C1 segment of cervical spinal cord (tissue), 14 donors: ENCODE results near the gene CUL9.

Experiments
- DNase-seq, 14 donors: peaks; one replicate each; lab custom pipeline; 2025; lab: John Stamatoyannopoulos, UW

CUL9 gene

DNA sequence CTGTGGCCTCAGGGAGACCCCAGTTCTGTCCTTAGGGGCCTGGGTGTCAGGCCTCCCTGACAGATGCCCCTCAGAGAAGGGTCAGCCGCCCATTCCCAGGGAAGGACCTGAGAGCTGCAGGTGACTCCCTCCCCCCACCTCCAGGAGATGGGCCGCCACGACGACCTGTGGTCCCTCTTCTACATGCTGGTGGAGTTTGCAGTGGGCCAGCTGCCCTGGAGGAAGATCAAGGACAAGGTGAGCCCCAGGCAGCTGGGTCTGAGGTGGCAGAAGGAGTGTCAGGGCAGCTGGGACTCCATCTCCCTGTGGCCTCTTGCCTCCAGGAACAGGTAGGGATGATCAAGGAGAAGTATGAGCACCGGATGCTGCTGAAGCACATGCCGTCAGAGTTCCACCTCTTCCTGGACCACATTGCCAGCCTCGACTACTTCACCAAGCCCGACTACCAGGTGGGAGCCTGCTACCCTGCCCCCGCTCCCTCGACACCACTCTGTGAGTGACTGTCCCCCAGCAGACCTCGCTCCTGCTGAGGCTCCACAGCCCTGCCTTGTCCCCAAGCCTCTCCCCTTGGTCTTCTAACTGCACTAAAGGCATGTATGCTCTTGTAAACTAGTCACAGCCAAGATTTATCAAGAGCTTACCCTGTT is 73.5 kb downstream of the CUL9 start:
- no peak for DNase-seq

DNA sequence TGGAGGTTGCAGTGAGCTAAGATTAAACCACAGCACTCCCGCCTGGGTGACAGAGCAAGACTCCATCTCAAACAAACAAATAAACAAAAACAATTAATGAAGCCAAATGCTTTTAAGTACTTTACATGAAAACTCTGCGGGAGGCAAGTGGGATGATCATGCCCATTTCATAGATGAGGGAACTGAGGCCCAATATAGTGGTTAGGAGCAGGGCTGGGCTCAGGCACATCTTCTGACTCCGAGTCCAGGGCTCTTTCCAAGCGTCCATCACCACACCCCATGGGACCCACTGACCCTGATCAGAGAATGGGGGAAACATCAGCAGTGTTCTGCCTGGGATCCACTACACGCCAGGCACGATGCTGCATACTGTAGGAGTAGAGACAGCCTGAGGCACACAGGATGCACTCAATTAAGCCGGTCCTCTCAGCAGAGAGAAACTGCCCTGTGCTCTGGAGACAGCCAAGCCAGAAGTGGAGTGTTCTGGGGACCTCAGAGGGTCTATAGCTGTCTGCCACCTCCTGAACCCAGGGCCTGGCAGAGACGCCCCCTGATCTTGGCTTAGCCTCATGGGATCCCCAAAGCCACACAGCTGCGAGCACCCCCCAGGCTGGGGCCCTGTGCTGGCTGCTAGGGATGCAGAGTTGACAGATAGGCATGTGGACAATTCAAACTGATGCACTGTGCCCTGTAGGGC is 74.8 kb downstream of the CUL9 start:
- DNase-seq, result no peak

DNA sequence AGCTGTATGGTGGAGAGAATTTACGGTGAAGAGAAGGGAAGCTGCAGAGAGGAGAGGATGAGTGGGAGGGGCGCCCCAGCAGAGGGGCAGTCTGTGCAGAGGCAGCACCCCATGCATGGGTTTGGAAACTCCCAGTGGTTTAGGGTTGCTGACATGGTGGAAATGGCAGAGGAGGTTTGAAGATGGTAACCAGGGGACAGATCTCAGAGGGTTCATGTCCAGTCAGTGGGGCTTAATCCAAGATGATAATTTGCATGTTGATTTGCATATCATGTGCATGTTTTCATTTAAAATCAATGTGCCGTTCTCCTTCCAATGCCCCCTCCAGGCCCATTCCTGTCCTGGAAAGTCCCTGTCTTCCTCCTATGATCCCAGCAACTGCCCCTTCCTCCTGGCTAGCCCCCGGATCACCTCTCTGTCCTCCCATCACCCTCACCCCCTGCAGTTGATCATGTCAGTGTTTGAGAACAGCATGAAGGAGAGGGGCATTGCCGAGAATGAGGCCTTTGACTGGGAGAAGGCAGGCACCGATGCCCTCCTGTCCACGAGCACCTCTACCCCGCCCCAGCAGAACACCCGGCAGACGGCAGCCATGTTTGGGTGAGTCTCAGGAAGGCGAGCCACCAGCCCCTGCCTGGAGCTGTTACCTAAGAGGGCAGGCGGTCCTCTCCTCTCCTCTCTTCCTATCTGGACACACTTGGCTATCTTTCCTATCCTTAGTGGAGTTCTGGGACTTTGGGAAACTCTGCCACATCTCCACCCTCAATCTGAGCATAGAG is 75.6 kb downstream of the CUL9 start:
- DNase-seq, result no peak

DNA sequence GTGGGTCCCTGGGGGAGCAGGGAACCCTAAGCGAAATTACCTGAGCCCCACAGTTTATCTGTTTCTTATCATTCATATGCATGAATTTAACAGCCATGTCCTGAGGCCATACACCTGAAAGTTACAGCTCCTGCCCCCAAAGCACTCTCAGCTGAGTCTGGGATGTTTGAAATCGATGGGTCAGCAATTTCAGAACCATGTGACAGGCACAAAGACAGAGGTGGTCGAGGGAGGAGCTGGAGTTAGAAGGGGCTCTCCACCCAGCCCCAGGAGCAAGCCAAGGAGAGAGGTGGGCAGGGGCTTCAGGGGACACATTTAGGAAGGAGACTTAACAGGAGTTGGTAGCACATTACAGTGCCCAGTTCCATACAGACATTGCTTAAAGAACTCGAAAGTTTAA is 76.2 kb downstream of the CUL9 start:
- no peak for DNase-seq

DNA sequence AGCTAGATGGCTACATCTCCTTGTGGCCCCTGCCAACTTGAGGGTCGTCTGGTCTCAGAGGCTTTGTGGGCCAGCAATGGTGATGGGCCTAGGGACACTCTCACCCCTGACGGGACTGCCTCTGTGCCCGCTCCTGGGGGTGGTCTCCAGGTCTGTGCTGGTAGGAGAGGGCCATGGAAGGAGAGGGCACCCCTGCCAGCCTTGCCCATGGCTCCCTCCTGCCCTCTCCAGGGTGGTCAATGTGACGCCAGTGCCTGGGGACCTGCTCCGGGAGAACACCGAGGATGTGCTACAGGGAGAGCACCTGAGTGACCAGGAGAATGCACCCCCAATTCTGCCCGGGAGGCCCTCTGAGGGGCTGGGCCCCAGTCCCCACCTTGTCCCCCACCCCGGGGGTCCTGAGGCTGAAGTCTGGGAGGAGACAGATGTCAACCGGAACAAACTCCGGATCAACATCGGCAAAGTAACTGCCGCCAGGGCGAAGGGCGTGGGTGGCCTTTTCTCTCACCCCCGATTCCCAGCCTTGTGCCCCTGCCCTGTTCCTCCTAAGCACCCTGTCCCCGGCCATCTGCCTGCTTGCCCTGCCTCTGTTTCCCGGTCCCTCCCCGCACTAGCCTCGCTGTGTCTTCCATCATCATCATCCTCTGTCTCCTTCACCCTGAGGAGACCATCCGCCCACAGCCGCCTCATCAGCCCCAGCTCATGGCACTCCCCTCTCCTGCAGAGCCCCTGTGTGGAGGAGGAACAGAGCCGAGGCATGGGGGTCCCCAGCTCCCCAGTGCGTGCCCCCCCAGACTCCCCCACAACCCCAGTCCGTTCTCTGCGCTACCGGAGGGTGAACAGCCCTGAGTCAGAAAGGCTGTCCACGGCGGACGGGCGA is 77.1 kb downstream of the CUL9 start:
- no peak for DNase-seq

DNA sequence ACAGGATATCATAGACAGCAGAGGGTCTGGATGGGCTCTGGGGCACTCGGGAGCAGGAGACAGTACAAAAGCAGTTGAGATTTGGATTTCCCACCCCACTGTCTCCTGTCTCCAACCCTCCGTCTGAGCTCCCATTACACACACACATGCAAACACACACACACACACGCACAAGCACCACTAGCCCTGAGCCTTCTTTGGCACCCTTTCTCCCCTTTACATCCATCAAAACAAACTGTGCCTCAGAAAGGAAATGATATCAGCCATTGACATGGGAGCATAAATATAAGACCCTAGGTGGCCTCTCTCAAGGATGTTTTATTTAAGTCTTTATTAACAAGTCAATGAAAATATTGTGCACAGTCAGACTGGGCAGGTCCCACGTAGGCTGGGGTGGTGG is 78.8 kb downstream of the CUL9 start:
- no peak for DNase-seq

DNA sequence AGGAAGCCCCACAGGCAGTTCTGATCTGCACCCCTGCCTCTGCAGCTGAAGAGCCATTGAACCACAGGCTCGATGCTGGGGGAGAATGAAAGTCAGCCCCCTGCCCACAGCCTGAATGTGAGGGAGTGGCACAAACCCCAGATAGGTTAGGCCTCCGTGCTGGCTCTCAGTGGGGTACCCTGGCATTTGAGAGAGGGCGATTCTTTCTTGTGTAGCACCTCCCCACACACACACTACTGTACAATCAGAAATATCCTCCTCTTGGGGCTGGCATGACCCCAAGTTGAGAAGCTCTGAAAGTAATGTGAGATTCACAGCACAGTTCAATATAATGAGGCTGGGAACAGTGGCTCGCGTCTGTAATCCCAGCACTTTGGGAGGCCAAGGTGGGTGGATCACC is 79.2 kb downstream of the CUL9 start:
- no peak for DNase-seq

DNA sequence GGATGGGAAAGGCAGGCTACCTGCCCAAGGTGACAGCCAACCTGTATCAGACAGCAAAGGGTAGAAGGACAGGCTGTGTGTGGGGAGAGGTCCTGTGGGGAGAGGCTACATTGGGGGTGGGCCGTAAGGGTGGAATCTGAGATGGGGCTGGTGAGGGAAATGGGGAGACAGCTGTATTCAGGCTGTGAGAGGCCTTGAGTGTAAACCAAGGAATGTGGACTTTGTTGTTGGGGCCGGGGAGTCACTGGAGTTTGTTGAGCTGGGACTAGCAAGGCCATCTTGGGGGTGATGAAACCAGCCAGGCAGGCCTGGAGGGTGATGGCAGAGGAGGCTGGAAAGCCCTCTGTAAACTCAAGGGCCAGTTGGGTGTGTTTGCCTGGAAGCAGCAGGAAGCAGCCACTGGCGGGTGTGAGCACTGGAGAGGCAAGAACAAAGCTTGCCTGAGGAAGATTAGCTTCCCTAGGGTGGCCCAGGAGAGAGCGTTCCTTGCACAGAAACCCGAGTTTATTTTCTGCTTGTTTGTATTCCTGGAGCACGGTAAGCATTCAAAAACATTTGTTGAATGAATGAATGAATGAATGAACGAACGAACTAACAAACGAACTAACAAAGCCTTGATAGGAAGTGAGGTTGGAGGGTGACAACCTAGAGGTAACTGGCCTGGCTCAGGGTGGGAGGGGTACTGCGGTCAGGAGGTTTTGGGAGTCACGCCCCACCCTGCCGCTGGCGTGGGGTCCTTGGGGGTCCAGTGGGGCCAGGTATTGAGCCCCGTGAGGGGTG is 80.2 kb downstream of the CUL9 start:
- DNase-seq, result no peak

DNA sequence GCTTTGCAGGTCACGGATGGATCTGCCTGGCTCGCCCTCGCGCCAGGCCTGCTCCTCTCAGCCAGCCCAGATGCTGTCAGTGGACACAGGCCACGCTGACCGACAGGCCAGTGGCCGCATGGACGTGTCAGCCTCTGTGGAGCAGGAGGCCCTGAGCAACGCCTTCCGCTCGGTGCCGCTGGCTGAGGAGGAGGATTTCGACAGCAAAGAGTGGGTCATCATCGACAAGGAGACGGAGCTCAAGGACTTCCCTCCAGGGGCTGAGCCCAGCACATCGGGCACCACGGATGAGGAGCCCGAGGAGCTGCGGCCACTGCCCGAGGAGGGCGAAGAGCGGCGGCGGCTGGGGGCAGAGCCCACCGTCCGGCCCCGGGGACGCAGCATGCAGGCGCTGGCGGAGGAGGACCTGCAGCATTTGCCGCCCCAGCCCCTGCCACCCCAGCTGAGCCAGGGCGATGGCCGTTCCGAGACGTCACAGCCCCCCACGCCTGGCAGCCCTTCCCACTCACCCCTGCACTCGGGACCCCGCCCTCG is 80.9 kb downstream of the CUL9 start:
- no peak for DNase-seq

DNA sequence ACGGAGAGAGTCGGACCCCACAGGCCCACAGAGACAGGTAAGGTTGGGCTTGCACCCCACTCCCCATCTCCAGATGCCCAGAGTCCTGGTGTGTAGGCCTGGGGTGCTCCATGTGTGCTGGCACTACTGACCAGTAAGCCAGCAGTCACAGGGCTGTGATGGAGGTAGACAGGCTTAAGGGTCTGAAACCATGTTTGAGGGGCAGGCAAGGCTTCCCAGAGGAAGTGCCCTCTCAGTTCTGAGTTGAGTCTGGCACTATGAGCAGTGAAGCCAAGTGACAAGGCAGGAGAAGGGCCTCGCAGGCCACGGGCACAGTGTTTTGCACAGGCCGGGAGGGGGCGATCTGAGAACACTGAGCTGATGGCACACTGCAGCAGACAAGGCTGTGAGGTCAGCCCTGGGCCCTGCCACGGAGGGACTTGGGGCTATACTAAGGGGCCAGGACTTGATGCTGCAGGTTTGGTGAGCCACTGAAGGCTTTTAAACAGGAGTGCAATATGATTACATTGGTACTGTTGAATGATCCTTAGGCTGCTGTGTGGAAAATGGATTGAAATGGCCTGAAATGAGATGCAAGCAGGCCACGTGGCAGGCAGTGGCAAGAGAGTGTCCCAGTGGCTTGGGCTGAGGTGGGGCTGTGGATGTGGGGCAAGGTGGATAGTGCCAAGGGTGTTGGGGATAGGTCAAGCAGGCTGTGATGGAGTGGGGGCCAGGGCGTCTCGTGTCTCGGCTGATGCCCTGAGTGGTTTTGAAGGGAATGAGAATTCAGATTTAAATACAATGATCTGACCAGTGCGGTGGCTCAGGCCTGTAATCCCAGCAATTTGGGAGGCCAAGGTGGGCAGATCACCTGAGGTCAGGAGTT is 81.5 kb downstream of the CUL9 start:
- peak in 12 of 14 donors; percentile 2 to 45 (median 20) for DNase-seq

DNA sequence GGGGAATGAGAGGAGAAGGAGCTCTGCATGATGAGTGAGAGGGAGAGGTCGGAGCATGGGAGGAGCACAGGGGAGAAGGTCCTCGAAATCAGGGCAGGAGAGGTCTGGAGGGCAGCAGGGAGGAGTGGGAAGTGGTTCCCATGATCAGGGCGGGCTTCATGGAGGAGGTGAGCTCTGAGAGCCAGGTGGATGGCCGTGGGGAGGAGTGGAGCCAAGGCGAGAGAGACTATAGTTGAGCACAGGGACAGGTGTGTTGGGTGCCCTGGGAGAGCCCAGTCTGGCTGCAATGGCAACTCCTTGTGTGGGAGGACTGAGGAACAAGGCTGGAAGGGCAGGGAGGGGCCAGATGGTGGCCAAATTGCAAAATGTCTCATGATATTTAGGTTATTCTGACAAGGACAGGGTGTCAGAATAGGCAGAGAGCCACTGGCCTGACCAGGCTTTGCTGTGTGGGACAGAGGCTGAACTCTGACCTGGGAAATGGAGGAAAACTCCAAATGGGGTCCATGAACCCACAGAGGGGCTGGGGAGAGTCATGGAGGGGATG is 82.7 kb downstream of the CUL9 start:
- no peak for DNase-seq

DNA sequence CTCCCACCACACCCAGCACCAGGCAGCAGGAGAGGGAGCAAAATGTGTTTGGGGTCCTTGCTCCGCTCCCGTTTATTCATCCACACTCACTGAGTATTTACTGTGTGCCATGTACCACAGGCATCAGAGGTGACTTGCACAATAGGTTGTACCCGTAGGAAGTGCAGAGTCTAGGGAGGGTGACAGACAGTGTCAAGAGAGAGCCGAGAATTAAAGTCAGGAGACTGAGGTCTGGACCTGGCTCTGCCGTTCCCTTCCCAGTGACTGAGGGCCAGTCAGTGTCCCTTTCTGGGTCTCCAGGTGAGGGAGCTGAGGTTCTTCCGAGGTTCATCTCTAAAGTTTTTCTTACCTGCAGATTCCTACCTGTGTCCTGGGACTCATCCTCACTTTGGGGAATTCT is 83.6 kb downstream of the CUL9 start:
- no peak for DNase-seq

DNA sequence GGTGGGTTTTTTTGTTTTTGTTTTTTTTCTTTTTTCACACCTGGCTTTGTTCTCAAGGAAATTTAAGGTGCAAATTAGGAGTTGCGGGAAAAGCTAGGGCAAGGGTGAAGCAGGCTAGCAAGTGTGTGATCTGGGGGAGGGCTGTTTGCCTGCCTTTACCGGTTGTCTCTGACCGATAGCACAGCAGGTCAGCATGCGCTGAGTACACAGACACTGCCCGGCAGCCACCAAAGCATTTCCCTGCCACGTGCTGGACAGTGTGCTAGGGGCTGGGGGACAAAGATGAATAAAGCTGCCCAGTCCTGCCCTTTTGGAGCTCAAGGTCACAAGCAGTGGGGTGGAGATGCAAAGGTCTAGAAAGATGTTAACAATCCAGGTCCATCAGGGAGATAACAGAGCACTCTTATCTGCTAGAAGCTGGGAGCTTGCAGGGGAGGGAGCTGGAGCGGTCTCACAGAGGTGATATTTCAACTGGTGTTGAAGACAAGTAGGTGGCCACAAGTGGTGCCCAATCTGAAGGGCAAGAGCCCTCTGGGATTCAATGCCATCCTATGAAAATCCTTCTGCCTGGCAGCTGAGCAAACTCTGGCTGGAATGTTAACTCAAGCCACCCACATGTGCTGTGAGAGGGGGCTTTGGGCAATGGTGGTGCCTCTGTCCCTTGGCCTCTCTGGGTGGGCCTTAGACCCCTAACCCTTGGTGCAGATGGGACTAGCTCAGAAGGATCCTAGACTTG is 85.8 kb downstream of the CUL9 start:
- peak in 2 of 14 donors; percentile 6 to 27 for DNase-seq

DNA sequence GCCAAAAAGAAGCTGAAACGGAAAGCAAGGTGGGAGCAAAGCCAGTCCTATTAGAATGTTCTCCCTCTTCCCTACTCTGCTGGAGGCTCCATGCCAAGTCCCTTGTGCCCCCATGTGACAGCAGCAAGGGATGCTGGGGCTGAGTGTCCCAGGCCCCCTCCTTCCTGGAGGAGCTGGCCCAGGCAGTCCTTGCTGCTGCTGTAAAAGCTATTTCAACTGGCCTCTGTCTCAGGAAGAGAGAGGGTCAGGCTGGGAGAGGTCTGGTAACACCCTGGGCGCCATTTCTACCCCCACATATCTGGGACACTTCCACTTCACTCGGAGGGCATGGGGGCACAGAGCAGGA is 86.3 kb downstream of the CUL9 start:
- DNase-seq, result peak in 12 of 14 donors; percentile 33 to 88 (median 68)

DNA sequence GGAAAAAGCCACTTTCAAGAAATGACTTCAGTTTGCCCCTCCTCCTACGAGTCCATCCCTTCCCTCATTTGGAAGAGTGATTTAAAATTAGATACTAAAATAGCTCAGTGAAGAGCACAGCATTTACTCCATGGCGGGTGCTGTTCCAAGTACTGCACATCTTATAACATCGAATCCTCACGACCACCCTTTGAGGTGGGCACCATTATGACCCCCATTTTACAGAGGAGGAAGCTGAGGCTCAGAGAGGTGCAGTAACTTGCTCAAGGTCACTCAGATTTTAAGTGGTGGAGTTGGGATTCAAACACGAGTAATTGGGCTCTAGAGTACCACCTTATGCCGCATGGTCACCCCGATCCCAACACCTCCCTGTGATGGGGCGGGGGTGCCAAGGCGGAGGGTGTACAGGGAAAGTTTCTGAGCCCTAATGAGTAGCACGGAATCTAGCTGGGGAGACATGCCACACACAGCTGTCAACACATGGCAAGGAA is 86.8 kb downstream of the CUL9 start:
- DNase-seq, result no peak

DNA sequence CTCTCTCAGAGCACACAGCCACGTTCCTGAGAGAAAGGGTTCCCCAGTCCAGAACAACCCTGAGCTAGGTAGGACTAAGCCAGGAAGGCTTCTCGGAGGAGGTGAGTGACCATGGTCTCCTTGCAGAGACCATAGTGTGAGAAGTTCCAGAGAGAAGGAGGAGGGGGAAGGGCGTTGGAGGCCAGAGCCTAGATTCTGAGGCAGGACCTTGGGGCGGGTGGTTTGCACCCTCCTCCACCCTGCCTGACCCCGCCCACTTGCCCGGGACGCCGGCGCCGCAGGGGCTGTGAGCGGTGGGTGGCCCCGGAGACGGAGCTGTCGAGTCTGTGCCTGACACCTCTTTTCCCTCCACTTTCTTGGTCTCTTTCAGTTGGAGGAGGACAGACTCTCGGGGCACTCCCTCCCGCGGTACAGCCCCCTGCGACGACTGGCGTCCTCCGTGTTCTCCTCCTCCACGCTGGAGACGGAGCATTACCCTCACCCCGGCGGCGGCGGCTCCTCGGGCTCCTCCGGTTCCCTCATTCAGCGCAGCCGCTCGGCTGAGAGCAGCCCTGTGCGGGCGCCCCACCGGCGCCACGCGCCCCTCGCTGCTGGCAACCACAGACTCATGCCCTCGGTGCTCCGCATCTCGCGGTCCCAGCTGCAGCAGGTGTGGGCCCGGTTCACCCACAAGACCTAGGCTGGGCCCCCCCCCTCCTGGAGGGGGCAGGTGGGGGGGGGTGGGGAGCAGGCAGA is 87.4 kb downstream of the CUL9 start:
- DNase-seq, result no peak

DNA sequence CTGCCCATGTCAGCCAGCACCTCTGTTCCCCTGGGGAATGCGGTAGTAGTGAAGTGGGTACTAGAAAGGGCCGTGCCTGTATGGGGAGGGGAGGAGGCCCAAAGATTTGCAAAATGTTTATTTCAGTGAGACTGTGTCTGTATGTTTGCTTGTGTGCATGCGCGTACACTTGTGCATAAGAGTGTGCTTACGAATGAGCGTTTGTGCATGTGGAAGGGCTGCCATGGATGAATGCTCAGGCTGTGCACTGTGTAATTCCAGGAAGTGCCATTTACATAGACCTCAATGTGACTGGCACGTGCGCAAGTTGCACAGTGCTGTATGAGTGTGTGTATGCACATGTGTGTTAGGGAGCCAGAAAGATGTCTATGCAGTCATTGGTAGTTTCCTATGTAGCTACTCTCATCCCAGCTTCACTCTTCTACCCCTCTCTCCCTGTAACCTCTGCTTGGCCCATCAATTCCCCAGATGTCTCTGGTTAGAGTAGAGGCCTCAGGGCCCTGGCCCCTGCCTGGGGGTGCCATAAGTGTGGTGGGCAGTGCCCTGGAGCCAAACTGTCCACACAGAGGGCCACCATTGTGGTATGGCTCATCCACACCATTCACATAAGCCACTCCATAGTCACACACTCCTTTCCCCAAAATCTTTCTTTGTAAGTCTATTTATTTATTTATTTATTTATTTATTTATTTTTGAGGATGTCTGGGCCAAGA is 89.3 kb downstream of the CUL9 start:
- no peak for DNase-seq
